Measurements from ENCODE around the gene FADS6. TPM values are rescaled to one million over a fixed set of nuclear protein-coding genes. Genes with fewer than 3 reads are reported as not detected.
A peak's percentile ranks its signal among the peaks of the same experiment; 100 is the strongest.

The FADS6 gene
- total RNA-seq, 1 experiment from 2014 or later = 1.2 TPM

GRCh38 chr17:74842599-74843351 is 50.7 kb downstream of the FADS6 start:
- Histone ChIP-seq H4K8ac (replicated peaks; ENCODE audit: insufficient read length, low read depth, low read length) (no peak overlapping the region), H3K9me3 (ENCODE audit: control insufficient read depth, low read depth, low read length) (no peaks in the 10 kb centered on the region), H3K56ac (ENCODE audit: insufficient read length, low read depth, low read length) (no peak overlapping the region), H3K18ac (ENCODE audit: insufficient read length, low read depth, low read length) (no peak overlapping the region), H3T11ph (ENCODE audit: low read length) (no peak overlapping the region), H3K27me3 (ENCODE audit: insufficient read depth, low read length) (peaks cover 12% of the 10 kb centered on the region), H3K23me2 (ENCODE audit: insufficient read length, low read depth, low read length, poor library complexity, severe bottlenecking) (no peaks in the 10 kb centered on the region), H4K20me1 (ENCODE audit: control insufficient read depth, insufficient read depth, insufficient read length) (no peaks in the 10 kb centered on the region), H2BK20ac (ENCODE audit: low read depth, low read length, poor library complexity, severe bottlenecking) (no peak overlapping the region), H2AFZ (ENCODE audit: low read length) (no peak overlapping the region), H2BK5ac (ENCODE audit: insufficient read length, low read length) (no peak overlapping the region), H2BK120ac (ENCODE audit: low read depth, low read length, poor library complexity, severe bottlenecking) (no peak overlapping the region), H3K14ac (ENCODE audit: insufficient read depth, low read length) (no peak overlapping the region; the same call in 1 of the 2 replicates), H3K4me2 (ENCODE audit: insufficient read depth, insufficient read length, low read length) (no peak overlapping the region), H2BK12ac (ENCODE audit: insufficient read length, low read depth, low read length) (no peak overlapping the region), H3K27ac (ENCODE audit: insufficient read length, low read depth, low read length) (no peak overlapping the region), H3K4ac (ENCODE audit: low read depth, low read length) (no peak overlapping the region), H3K79me1 (ENCODE audit: insufficient read depth, low read depth, low read length, poor library complexity, severe bottlenecking) (no peaks in the 10 kb centered on the region), H2AK5ac (ENCODE audit: insufficient read length, low read length) (no peak overlapping the region), H3K4me1 (ENCODE audit: insufficient read depth, low read length) (peaks cover 2% of the 10 kb centered on the region; the same call in 1 of the 2 replicates), H2BK15ac (ENCODE audit: low read depth, low read length) (no peak overlapping the region), H3K79me2 (ENCODE audit: insufficient read depth, low read length) (no peaks in the 10 kb centered on the region), H3K9ac (ENCODE audit: extremely low read depth, insufficient read length, low read length) (no peak overlapping the region), H3K23ac (ENCODE audit: insufficient read length, low read depth, low read length) (no peak overlapping the region), H4K91ac (ENCODE audit: insufficient read length, low read depth, low read length) (no peak overlapping the region), H4K5ac (ENCODE audit: insufficient read length, low read depth, low read length) (no peak overlapping the region)
- Mint-ChIP-seq H3K36me3 (ENCODE audit: insufficient read depth in 1 of 3, low read depth in 3 of 3) (peaks cover 0 to 6% (median 4%) of the 10 kb centered on the region in 3 experiments; a peak in 1 of 7 replicates), H3K27ac (no peak overlapping the region), H3K4me3 (no peak overlapping the region; a peak in 1 of 5 replicates), H3K4me1 (peaks cover 18 to 25% of the 10 kb centered on the region in 2 experiments), H3K9me3 (no peaks in the 10 kb centered on the region), H3K27me3 (ENCODE audit: low read depth) (peaks cover 63% of the 10 kb centered on the region)
- peak; percentile 70 for TF ChIP-seq CTCF (conservative IDR thresholded peaks at IDR 0.05)
- no CpG with 5 or more reads among the region's 88 CpGs for WGBS (ENCODE audit: extremely low coverage, insufficient read length, low lambda C conversion rate)
- peak; percentile 88 for DNase-seq
